HepG2 (cell line): Measurements from ENCODE around the gene TTBK2. TPM values are rescaled to one million over a fixed set of nuclear protein-coding genes. Genes with fewer than 3 reads are reported as not detected.
A peak's percentile ranks its signal among the peaks of the same experiment; 100 is the strongest.

ENCODE experiments used
- ATF3 ChIP-seq: sonication (generic); formaldehyde crosslinking; IDR thresholded peaks from 2 replicates; pipeline ENCODE4 v1.4.0; 2020; ENCODE audit warnings: missing genetic modification reagents
- ATF4 ChIP-seq, 2 experiments: fragments of 450-650 bp in 1 of 2; sonication (generic) in 1 of 2; formaldehyde crosslinking; IDR thresholded peaks; 2 replicates each; pipeline versions ENCODE4 v1.5.0 to v1.8.0; 2020 to 2022; ENCODE audit warnings: mild to moderate bottlenecking in 1 of 2, missing genetic modification reagents in 1 of 2
- ELF4 ChIP-seq: sonication (generic); formaldehyde crosslinking; IDR thresholded peaks from 2 replicates; pipeline ENCODE4 v1.5.0; 2020; ENCODE audit warnings: missing genetic modification reagents, mild to moderate bottlenecking, moderate library complexity, borderline replicate concordance
- FOXO1 ChIP-seq: sonication (generic); formaldehyde crosslinking; IDR thresholded peaks from 2 replicates; pipeline ENCODE4 v1.4.0; 2020; ENCODE audit warnings: missing genetic modification reagents
- HES4 ChIP-seq: sonication (generic); formaldehyde crosslinking; IDR thresholded peaks from 2 replicates; pipeline ENCODE4 v1.9.0; 2021; ENCODE audit warnings: mild to moderate bottlenecking, missing genetic modification reagents, borderline replicate concordance
- HNRNPK ChIP-seq: fragments of 200-400 bp; formaldehyde crosslinking; IDR thresholded peaks from 2 replicates; pipeline ENCODE4 v1.6.1; 2018; ENCODE audit warnings: low read length, low read depth, moderate library complexity, mild to moderate bottlenecking; ENCODE audit not compliant: poor library complexity, severe bottlenecking
- KAT8 ChIP-seq: IDR thresholded peaks from 2 replicates; pipeline ENCODE4 v1.6.1; 2016; ENCODE audit warnings: missing genetic modification reagents, missing compliant biosample characterization
- MLLT10 ChIP-seq: sonication (generic); formaldehyde crosslinking; IDR thresholded peaks from 2 replicates; pipeline ENCODE4 v1.4.0; 2020; ENCODE audit warnings: missing genetic modification reagents
- NFRKB ChIP-seq: fragments of 450-650 bp; IDR thresholded peaks from 2 replicates; pipeline ENCODE4 v1.6.1; 2017
- RNF2 ChIP-seq: fragments of 450-650 bp; conservative IDR thresholded peaks from 2 replicates; pipeline ENCODE4 v1.6.1; 2016; ENCODE audit warnings: low read depth
- SMAD9 ChIP-seq: sonication (generic); formaldehyde crosslinking; IDR thresholded peaks from 2 replicates; pipeline ENCODE4 v1.5.1; 2020; ENCODE audit warnings: mild to moderate bottlenecking, missing genetic modification reagents
- SP4 ChIP-seq: sonication (generic); formaldehyde crosslinking; IDR thresholded peaks from 2 replicates; pipeline ENCODE4 v1.8.1; 2023; ENCODE audit warnings: mild to moderate bottlenecking, missing genetic modification reagents
- SPEN ChIP-seq: sonication (generic); formaldehyde crosslinking; IDR thresholded peaks from 2 replicates; pipeline ENCODE4 v1.5.1; 2020; ENCODE audit warnings: low read depth, mild to moderate bottlenecking, missing genetic modification reagents
- ZBTB40 ChIP-seq, 2 experiments: fragments of 450-650 bp in 1 of 2; sonication (generic) in 1 of 2; formaldehyde crosslinking in 1 of 2; IDR thresholded peaks; 2 replicates each; pipeline versions ENCODE4 v1.6.1 to v1.8.0; 2016 to 2022; ENCODE audit warnings: antibody characterized with exemption in 1 of 2, mild to moderate bottlenecking in 1 of 2, missing genetic modification reagents in 1 of 2
- ZFYVE20 ChIP-seq: sonication (generic); formaldehyde crosslinking; IDR thresholded peaks from 2 replicates; pipeline ENCODE4 v1.8.0; 2023; ENCODE audit warnings: low read depth, mild to moderate bottlenecking, moderate library complexity, missing genetic modification reagents, borderline replicate concordance
- ZNF430 ChIP-seq: sonication (generic); formaldehyde crosslinking; IDR thresholded peaks from 2 replicates; pipeline ENCODE4 v1.9.0; 2021; ENCODE audit warnings: mild to moderate bottlenecking, missing genetic modification reagents
- ZNF670 ChIP-seq: sonication (generic); formaldehyde crosslinking; IDR thresholded peaks from 2 replicates; pipeline ENCODE4 v1.8.0; 2022; ENCODE audit warnings: mild to moderate bottlenecking, missing genetic modification reagents, borderline replicate concordance
- ZNF775 ChIP-seq: sonication (generic); formaldehyde crosslinking; IDR thresholded peaks from 2 replicates; pipeline ENCODE4 v1.4.0; 2020; ENCODE audit warnings: missing genetic modification reagents, mild to moderate bottlenecking, moderate library complexity, borderline replicate concordance
- ZNF816 ChIP-seq: sonication (generic); formaldehyde crosslinking; IDR thresholded peaks from 2 replicates; pipeline ENCODE4 v1.8.0; 2022; ENCODE audit warnings: missing genetic modification reagents, mild to moderate bottlenecking, borderline replicate concordance
- polyA plus RNA-seq, 8 experiments: library from polyadenylated mRNA; depleted of rRNA in 3 of 8; stranded (reverse) in 7 of 8; unstranded in 1 of 8; fragments of >200 nt; fragmentation: Illumina TruSeq in 4 of 8; extraction: Trizol in 4 of 8; gene quantifications; 2 replicates each; pipeline versions ENCODE4 v1.2.1 to v1.2.3, GENCODE V29; 2011 to 2016; ENCODE audit warnings: low read depth in 4 of 8, missing spikeins in 1 of 8, mixed read lengths in 1 of 8; ENCODE audit not compliant: insufficient read depth in 1 of 8
- total RNA-seq, 5 experiments: library from RNA; depleted of rRNA; stranded (reverse); fragments of >200 nt; fragmentation: Illumina TruSeq; extraction: Trizol; gene quantifications; 2 replicates each; pipeline ENCODE4 v1.2.3, GENCODE V29; 2016; ENCODE audit warnings: low read depth in 1 of 5

TTBK2 gene
- total and polyA plus RNA-seq, 2 of the 13 experiments (the other 11 are each of a cell fraction or from before 2014, with no cell fraction given), result 5.1 to 7.4 TPM

- TF ChIP-seq ZBTB40 (IDR thresholded peaks at IDR 0.05) (no peak), ZBTB40 (CRISPR knock-in tag; IDR thresholded peaks at IDR 0.05) (no peak), ZNF670 (CRISPR knock-in tag) (no peak; the same call in 1 of the 2 replicates), NFRKB (no peak), ZNF775 (CRISPR knock-in tag) (no peak), SP4 (peak; percentile 100), SMAD9 (no peak), SPEN (peak; percentile 30; the same call in 1 of the 2 replicates), HES4 (CRISPR knock-in tag) (0 out of 2 replicates have a peak, but pooled peaks have one; percentile 52), MLLT10 (CRISPR knock-in tag) (no peak), ELF4 (no peak), ZFYVE20 (CRISPR knock-in tag) (no peak), KAT8 (CRISPR knock-in tag) (peak; percentile 60), RNF2 (no peak), ATF4 (CRISPR knock-in tag; IDR thresholded peaks at IDR 0.05) (peak in 1 of 2 experiments; percentile 53; a peak in 1 of 4 replicates), ATF3 (CRISPR knock-in tag) (no peak), ZNF430 (CRISPR knock-in tag) (0 out of 2 replicates have a peak, but pooled peaks have one; percentile 13), HNRNPK (peak; percentile 72), ZNF816 (CRISPR knock-in tag) (no peak), FOXO1 (0 out of 2 replicates have a peak, but pooled peaks have one; percentile 8)
These were observed at the start of gene TTBK2 (continued) for GRCh38 chr15:42920519-42921341.
